NCI-H146 treated with DMSO at 0.1 percent for 48 hours (cell line): ENCODE data around the gene SP7.
A peak's percentile ranks its signal among the peaks of the same experiment; 100 is the strongest.
"Not testable (repeated sequence)": the region's sequence is repeated elsewhere in the genome, so short reads cannot be mapped to it uniquely, and the experiment has no call there.

Experiments
- DNase-seq: peaks from one replicate; lab custom pipeline; 2025; ENCODE audit not compliant: unreplicated experiment; lab: John Stamatoyannopoulos, UW

Gene SP7

GRCh38 chr12:53347905-53348304 lies 11.8 kb upstream of the SP7 start:
- no peak for DNase-seq

- no peak for DNase-seq
Observed at GRCh38 chr12:53346491-53346890, 10.3 kb upstream of the SP7 start.

GRCh38 chr12:53345486-53346188 lies 9.5 kb upstream of the SP7 start:
- no peak for DNase-seq

GRCh38 chr12:53344824-53345485 lies 8.8 kb upstream of the SP7 start:
- DNase-seq, result peak; percentile 56

GRCh38 chr12:53344487-53344823 lies 8.3 kb upstream of the SP7 start:
- no peak for DNase-seq

DNA sequence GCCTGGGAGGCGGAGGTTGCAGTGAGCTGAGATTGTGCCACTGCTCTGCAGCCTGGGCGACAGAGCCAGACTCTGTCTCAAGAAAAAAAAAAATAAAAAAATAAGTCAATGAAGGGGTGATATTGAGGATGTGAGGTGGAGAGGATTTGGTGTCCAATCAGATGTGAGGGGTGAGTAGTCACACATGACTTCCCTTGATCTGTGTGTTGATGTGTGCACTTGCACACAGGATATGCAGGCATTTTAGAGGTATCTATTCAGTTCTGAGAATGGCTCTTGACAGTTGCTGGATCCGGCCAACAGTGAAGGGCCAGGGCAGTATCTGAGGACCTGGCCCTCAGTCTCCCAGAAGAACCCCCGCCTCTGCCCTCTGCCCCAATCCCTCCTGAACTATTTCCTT lies 7.8 kb upstream of the SP7 start:
- no peak for DNase-seq

- DNase-seq, result no peak
Observed at GRCh38 chr12:53343449-53343848, 7.3 kb upstream of the SP7 start.

DNA sequence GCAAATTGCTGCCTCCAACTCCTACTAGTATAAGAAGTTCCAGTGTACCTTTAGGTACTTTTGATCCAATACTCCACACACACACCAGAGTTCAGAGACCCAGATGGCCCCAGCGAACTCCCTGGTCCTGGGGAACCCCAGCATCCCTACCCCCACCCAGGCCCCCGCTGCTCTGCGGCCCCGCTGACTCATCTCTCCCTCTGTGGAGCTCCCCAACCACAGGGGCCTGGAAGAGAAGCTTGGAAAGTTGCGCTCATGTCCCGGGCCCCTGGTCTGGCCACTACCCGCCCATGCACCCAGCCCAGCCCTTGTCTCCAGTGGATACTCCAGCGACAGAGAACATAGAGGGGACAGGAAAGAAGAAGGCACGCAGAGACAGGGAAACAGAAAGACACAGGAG lies 4.2 kb upstream of the SP7 start:
- no peak for DNase-seq

GRCh38 chr12:53338916-53339315 lies 2.8 kb upstream of the SP7 start:
- no peak for DNase-seq

DNA sequence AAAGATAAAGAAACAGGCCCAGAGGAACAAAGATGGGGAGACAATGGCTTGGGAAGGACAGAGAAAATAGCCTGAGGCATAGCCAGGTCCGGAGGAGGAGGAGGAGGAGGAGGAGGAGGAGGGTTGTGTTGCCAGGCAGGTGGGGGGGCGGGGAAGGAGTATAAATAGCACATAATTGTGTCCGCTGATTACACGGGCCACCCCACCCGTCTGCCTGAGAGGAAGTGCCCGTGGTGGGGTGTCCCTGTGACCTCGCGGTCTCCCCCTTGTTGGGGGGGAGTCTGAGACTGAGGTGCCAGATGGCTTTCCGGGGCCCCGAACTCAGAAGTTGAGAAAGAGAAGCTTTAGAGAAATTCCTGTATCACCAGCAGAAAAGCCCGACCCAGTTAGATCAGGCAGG lies 1.9 kb upstream of the SP7 start:
- peak; percentile 28 for DNase-seq

DNA sequence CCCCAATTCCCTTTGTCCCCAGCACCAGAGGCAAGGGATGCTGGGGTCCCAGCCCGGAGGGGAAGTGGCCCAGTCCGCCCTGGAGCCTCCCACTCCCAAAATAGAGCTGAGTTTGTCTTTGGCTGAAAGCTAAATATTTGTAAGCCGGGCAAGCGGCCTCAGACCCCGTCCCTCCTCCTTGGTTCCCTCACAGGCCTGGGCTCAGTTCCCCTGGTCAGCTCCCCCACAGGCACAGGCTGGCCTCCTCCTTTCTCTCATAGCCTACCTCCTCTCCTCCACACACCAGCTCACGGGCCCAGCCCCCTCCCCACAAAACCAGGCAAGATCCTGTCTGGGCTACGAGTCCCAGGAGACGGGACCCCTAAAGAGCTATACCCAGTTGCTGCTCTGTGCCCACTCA lies 1.3 kb downstream of the SP7 start:
- DNase-seq, result no peak

DNA sequence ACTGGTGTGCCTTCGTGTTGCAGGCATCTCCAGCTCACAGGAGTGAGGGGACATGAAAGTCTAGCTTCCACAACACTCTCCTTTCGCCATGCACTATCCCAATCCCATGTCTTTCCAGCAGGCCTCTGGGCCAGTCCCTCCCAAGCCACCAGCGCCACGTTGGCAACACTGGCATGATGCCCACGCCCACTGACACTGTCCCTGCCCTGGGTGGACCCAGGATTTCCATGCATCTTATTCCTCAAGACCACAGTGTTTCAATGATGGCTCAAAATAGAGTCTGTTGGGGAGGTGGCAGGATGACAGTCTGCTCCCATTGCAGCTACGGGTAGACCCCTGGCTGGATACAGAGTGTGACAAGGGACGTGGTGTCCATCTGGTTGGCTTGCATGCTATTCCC lies 2.3 kb downstream of the SP7 start:
- DNase-seq, result no peak

- no peak for DNase-seq
Observed at GRCh38 chr12:53333289-53333688, 2.9 kb downstream of the SP7 start.

GRCh38 chr12:53332744-53333143 lies 3.4 kb downstream of the SP7 start:
- no peak for DNase-seq

DNA sequence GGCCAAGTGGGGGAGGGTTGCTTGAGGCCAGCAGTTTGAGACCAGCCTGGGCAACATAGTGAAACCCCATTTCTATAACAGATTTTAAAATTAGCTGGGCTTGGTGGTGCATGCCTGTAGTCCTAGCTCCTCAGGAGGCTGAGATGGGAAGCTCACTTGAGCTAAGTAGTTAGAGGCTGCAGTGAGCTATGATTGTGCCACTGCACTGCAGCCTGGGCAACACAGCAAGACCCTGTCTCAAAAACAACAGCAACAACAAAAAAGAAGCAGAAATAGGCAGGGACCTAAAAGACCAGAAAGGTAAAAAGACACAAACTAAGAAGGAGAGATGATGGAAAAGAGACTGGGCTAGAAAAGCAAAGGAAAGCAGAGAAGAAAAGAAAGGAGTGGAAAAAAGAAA lies 3.8 kb downstream of the SP7 start:
- DNase-seq, result not testable (repeated sequence)

DNA sequence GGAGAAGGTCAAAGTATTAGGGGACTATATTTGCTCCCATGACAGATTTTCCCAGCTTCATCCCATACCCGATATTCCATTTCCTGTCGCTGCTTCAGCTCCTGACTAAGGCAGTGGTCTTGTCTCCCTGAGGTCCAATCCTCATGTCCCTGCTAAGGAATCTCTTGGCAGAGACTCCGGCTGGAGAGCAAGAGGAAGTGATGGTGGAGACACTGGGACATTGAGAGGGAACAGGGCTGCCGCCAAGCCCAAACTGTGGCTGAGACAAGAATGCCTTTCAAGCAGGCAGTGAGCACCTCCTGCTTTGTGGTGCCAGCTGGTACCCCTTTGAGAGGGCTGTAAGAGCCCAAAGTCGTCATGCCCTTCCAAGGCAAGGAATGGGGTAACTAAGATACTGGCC lies 5.5 kb downstream of the SP7 start:
- no peak for DNase-seq

DNA sequence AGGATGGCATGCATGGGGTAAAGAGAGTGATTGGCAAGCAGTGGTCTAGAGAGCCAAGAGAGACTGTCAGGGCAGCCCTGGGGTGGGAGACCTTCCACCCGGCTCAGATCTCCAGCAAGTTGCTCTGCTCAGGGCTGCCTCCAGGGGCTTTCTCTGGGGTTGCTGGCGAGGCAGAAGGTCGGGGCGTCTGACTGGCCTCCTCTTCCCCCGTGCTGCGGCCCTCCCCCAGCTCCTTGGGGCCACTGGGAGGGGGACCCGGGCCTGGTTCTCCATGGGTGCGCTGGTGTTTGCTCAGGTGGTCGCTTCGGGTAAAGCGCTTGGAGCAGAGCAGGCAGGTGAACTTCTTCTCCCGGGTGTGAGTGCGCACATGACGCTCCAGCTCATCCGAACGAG lies 8.1 kb downstream of the SP7 start:
- peak; percentile 13 for DNase-seq

DNA sequence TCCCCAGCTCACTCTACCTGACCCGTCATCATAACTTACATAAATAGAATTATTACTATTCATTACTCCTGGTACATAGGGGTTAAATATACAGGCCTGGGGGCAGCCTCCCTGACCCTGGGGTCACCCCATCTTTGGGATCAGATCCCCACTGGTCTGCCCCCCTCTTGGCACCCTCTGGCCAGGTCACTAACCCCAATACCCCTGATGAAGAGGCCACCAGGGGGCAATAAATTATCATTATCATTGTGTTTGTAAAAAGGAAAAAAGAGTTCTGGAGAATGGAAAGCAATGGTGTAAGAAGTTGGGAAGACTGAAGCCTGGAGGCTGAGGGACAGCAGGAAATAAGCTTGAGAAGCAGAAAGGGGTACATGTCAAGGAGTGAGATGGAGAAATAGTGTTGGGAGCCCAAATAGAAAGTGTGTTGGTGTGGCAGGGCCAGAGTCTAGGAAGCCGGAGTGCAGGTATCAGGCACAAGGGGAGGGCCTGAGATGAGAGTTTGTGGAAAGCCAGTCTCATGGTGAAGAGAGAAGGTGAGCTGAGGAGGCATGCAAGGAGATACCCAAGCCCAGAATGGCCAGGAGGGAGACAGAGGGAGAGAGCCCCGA lies 8.6 kb downstream of the SP7 start:
- DNase-seq, result no peak

DNA sequence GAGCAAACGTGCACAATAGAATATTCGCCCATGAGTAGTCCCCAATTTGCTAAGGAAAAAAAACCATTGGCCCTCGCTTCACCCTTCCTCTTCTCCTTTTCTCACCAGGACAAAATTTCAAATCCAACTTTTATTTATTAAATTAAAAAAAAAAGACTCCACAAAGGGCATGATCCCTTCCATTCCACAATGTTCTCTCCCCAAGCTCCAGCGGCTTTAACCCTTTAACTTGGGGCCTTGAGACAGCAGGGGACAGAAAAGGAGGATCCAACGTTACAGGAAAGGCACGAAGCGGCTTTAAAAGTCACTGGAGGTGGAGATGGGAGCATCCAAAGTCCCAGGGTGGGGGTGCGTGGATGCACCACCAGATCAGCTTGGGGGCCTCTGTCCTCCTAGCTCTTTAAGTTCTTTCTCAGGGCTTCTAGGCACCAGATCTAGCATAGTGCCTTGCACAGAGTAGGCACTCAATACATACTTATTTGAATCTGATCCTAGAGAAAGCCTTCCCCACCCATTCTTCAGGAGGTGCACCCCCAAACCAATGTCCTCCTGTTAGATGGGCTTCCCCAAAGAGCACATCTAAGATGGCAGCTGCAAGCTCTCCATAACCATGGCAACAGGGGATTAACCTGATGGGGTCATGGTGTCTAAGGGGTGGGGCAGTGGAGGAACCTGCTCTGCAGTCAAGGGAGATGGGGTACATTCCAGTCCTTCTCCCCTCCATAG lies 9.5 kb downstream of the SP7 start:
- DNase-seq, result no peak

- peak; percentile 37 for DNase-seq
Observed at GRCh38 chr12:53325511-53326061, 10.6 kb downstream of the SP7 start.

DNA sequence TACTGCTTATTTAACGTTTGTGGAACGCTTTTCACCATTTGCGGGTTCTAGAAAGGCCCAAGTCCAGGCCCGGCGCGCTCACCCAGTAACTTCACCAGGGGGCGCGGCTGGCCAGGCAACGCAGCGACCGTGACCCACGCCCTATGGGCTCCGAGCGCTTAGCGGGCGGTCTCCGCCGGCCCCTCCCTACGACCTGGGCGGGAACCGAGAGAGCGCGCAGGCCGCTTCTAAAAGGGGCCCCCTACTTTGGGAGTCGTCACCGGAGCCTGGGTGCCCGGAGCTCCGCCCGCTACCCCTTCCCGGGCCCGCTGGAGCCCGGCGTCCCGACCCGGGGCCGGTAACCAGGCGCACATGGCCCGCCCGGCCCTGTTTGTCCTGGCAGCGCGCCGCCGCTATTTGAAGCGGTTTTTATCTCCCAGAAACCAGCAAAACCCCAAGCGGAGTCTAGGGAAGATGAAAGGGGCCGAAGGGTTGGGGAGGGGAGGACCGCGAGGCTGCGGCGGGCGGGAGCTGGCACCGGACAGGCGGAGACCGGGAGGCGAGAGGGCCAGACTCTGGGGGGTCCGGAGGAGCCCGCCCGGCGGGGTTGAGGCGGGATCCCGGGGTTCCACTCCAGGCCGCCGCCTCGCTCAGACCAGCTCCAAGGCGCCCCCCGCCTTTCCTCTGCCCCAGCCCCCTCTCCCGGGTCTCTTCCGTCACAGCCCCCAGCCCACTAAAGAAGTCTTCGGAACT lies 11.2 kb downstream of the SP7 start:
- peak; percentile 80 for DNase-seq
